HepG2 (cell line): ENCODE data around the gene LAMA5. TPM values are rescaled to one million over a fixed set of nuclear protein-coding genes. Genes with fewer than 3 reads are reported as not detected.

Experiments used
- ATAC-seq: fragments of 200-7000 bp; cut with Tn5 transposase; 3 replicates; pipeline ENCODE4 v1.9.1; 2020; ENCODE audit warnings: mild to moderate bottlenecking, moderate library complexity
- BruUV-seq: library from RNA; stranded (reverse); fragments of 400-500 nt; replicated peaks from 2 replicates; lab custom pipeline; 2021; lab: Mats Ljungman, UMichigan
- CTCF ChIA-PET: fragments of 300-600 bp; formaldehyde crosslinking; extraction: SDS; loops from one replicate; lab custom pipeline; 2021; ENCODE audit warnings: low total read pairs, inconsistent platforms, low intra/inter-chr PET ratio; lab: Yijun Ruan, JAX
- POLR2A ChIA-PET: fragments of 350-600 bp; sonication (Branson Sonifier 250); formaldehyde crosslinking; loops from one replicate; lab custom pipeline; 2020; ENCODE audit warnings: antibody characterized with exemption, inconsistent platforms; lab: Yijun Ruan, JAX
- DNase-seq: peaks from one replicate; pipeline ENCODE4 v3.0.0-alpha.2; 2015; ENCODE audit warnings: low spot score
- FAIRE-seq: peaks from 3 replicates; lab custom pipeline; 2011; peaks lifted over from hg19 to GRCh38; lab: Jason Lieb, UNC
- H2AFZ ChIP-seq: one replicate; pipeline ENCODE4 v1.6.1; 2011; ENCODE audit warnings: low read length, inconsistent platforms
- H3K27ac ChIP-seq: fragments of 300-600 bp; 3 replicates; pipeline ENCODE4 v1.8.0; 2011; ENCODE audit warnings: mixed run types, mild to moderate bottlenecking, mixed read lengths, low read length, inconsistent platforms; ENCODE audit not compliant: insufficient read depth; ENCODE audit errors: extremely low read length
- H3K27me3 ChIP-seq, 2 experiments: fragments of 200-600 bp in 1 of 2; 2 replicates in 1 of 2; 3 replicates in 1 of 2; pipeline versions ENCODE4 v1.6.0 to v1.8.0; 2011; ENCODE audit warnings: low read length in 2 of 2, mild to moderate bottlenecking in 2 of 2, moderate library complexity in 2 of 2, inconsistent platforms in 1 of 2; ENCODE audit not compliant: insufficient read depth in 2 of 2, control insufficient read depth in 1 of 2
- H3K36me3 ChIP-seq, 2 experiments: fragments of 200-600 bp in 1 of 2; replicated peaks in 1 of 2; 2 replicates in 1 of 2; 3 replicates in 1 of 2; pipeline versions ENCODE4 v1.5.1 to v1.8.0; 2011; ENCODE audit warnings: low read length in 2 of 2, inconsistent platforms in 1 of 2; ENCODE audit not compliant: insufficient read depth in 2 of 2, control insufficient read depth in 1 of 2
- H3K4me1 ChIP-seq: 2 replicates; pipeline ENCODE4 v1.5.1; 2012; ENCODE audit warnings: low read length, inconsistent platforms; ENCODE audit not compliant: insufficient read depth
- H3K4me2 ChIP-seq: 2 replicates; pipeline ENCODE4 v1.6.0; 2011; ENCODE audit warnings: low read depth, low read length, inconsistent platforms
- H3K4me3 ChIP-seq, 3 experiments: fragments of 200-600 bp in 1 of 3; sonication (generic), shearing (Covaris generic) in 1 of 3; replicated peaks in 1 of 3; 2 replicates each; pipeline ENCODE4 v1.5.1; 2011 to 2016; ENCODE audit warnings: low read length in 3 of 3, inconsistent platforms in 2 of 3, low read depth in 2 of 3, mild to moderate bottlenecking in 2 of 3, control low read depth in 1 of 3, mixed read lengths in 1 of 3; ENCODE audit not compliant: insufficient read depth in 1 of 3
- H3K79me2 ChIP-seq: one replicate; pipeline ENCODE4 v1.6.1; 2011; ENCODE audit warnings: low read length, inconsistent platforms; ENCODE audit not compliant: insufficient read depth
- H3K9ac ChIP-seq: 2 replicates; pipeline ENCODE4 v1.6.0; 2011; ENCODE audit warnings: mild to moderate bottlenecking, low read depth, low read length, inconsistent platforms; ENCODE audit not compliant: insufficient read depth
- H3K9me3 ChIP-seq: 2 replicates; pipeline ENCODE4 v1.5.1; 2012; ENCODE audit warnings: mild to moderate bottlenecking, low read length
- H4K20me1 ChIP-seq: 2 replicates; pipeline ENCODE4 v1.6.0; 2011; ENCODE audit warnings: inconsistent platforms, mild to moderate bottlenecking, low read length, moderate library complexity; ENCODE audit not compliant: insufficient read depth
- ATF4 ChIP-seq, 2 experiments: fragments of 450-650 bp in 1 of 2; sonication (generic) in 1 of 2; formaldehyde crosslinking; IDR thresholded peaks; 2 replicates each; pipeline versions ENCODE4 v1.5.0 to v1.8.0; 2020 to 2022; ENCODE audit warnings: mild to moderate bottlenecking in 1 of 2, missing genetic modification reagents in 1 of 2
- CBX5 ChIP-seq: sonication (generic); formaldehyde crosslinking; IDR thresholded peaks from 2 replicates; pipeline ENCODE4 v1.4.0; 2020; ENCODE audit warnings: missing genetic modification reagents, borderline replicate concordance
- GATA4 ChIP-seq: sonication (generic); IDR thresholded peaks from 2 replicates; pipeline ENCODE4 v1.6.1; 2016; ENCODE audit warnings: antibody characterized with exemption, low read depth, borderline replicate concordance
- HOXA3 ChIP-seq: sonication (generic); formaldehyde crosslinking; IDR thresholded peaks from 2 replicates; pipeline ENCODE4 v1.5.0; 2020; ENCODE audit warnings: missing genetic modification reagents
- PRMT3 ChIP-seq: sonication (generic); formaldehyde crosslinking; IDR thresholded peaks from 2 replicates; pipeline ENCODE4 v1.8.1; 2022; ENCODE audit warnings: low read depth, mild to moderate bottlenecking, moderate library complexity, missing genetic modification reagents, borderline replicate concordance
- SIN3B ChIP-seq: fragments of 150-350 bp; IDR thresholded peaks from 2 replicates; pipeline ENCODE4 v1.6.1; 2014; ENCODE audit warnings: low read length
- THAP7 ChIP-seq: sonication (generic); formaldehyde crosslinking; IDR thresholded peaks from 2 replicates; pipeline ENCODE4 v1.8.1; 2023; ENCODE audit warnings: mild to moderate bottlenecking, missing genetic modification reagents
- THYN1 ChIP-seq: sonication (generic); formaldehyde crosslinking; IDR thresholded peaks from 2 replicates; pipeline ENCODE4 v1.8.1; 2023; ENCODE audit warnings: low read depth, mild to moderate bottlenecking, moderate library complexity, missing genetic modification reagents, borderline replicate concordance
- ZNF570 ChIP-seq: sonication (generic); formaldehyde crosslinking; IDR thresholded peaks from 2 replicates; pipeline ENCODE4 v1.4.0; 2020; ENCODE audit warnings: mild to moderate bottlenecking, missing genetic modification reagents, borderline replicate concordance
- ZNF713 ChIP-seq: sonication (generic); formaldehyde crosslinking; IDR thresholded peaks from 2 replicates; pipeline ENCODE4 v1.4.0; 2020; ENCODE audit warnings: mild to moderate bottlenecking, missing genetic modification reagents
- ZNF784 ChIP-seq: sonication (generic); formaldehyde crosslinking; IDR thresholded peaks from 2 replicates; pipeline ENCODE4 v1.5.1; 2020; ENCODE audit warnings: missing genetic modification reagents, mild to moderate bottlenecking, borderline replicate concordance
- WGBS: methylation state at CpG from one replicate; pipeline ENCODE4 v1.1.6; 2017; ENCODE audit warnings: low lambda C conversion rate; 5-methylcytosine and 5-hydroxymethylcytosine counted together
- in situ Hi-C: cut with HindIII; loops from 2 replicates; pipeline ENCODE4 v1.10.0; 2017; ENCODE audit warnings: low pct_unique_long_range_greater_than_20kb; ENCODE audit not compliant: extremely low pct_ligation_motif_present
- intact Hi-C: fragments of 100-400 bp; cut with micrococcal nuclease; formaldehyde crosslinking; loops from one replicate; pipeline ENCODE4 v1.10.0; 2022; ENCODE audit not compliant: unreplicated experiment
- polyA plus RNA-seq, 8 experiments: library from polyadenylated mRNA; depleted of rRNA in 3 of 8; stranded (reverse) in 7 of 8; unstranded in 1 of 8; fragments of >200 nt; fragmentation: Illumina TruSeq in 4 of 8; extraction: Trizol in 4 of 8; gene quantifications; 2 replicates each; pipeline versions ENCODE4 v1.2.1 to v1.2.3, GENCODE V29; 2011 to 2016; ENCODE audit warnings: low read depth in 4 of 8, missing spikeins in 1 of 8, mixed read lengths in 1 of 8; ENCODE audit not compliant: insufficient read depth in 1 of 8
- total RNA-seq, 5 experiments: library from RNA; depleted of rRNA; stranded (reverse); fragments of >200 nt; fragmentation: Illumina TruSeq; extraction: Trizol; gene quantifications; 2 replicates each; pipeline ENCODE4 v1.2.3, GENCODE V29; 2016; ENCODE audit warnings: low read depth in 1 of 5
- TF ChIP-seq, protein P1 (sequence below): sonication (generic); formaldehyde crosslinking; IDR thresholded peaks from 2 replicates; pipeline ENCODE4 v1.8.1; 2023; ENCODE audit warnings: mild to moderate bottlenecking, moderate library complexity, missing genetic modification reagents
- TF ChIP-seq, protein P2 (sequence below): sonication (generic); formaldehyde crosslinking; IDR thresholded peaks from 2 replicates; pipeline ENCODE4 v1.5.0; 2020; ENCODE audit warnings: mild to moderate bottlenecking, missing genetic modification reagents, moderate library complexity

The LAMA5 gene
- total and polyA plus RNA-seq, 2 of the 13 experiments (the other 11 are each of a cell fraction or from before 2014, with no cell fraction given) = 21.0 to 44.7 TPM

- TF ChIP-seq ATF4 (CRISPR knock-in tag; IDR thresholded peaks at IDR 0.05) = no peak
- TF ChIP-seq, protein P1, sequence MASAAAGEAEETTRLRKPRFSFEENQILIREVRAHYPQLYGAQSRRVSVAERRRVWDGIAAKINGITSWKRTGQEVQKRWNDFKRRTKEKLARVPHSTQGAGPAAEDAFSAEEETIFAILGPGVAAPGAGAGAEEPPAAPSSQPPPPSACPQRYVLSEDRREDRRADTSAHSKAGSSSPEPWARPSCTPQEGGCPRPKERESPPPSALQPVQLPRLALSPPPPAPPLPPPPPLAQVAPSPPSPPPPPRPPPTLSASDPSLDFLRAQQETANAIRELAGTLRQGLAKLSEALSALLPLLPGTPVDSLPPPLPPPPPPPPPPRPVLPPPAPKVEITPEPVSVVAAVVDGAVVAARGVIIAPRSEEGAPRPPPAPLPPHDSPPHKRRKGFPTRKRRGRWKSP = no peak
- TF ChIP-seq CBX5 = no peak
- TF ChIP-seq ZNF713 = no peak
- no peak for TF ChIP-seq ZNF784 (CRISPR knock-in tag)
- no peak for TF ChIP-seq SIN3B
- TF ChIP-seq HOXA3 (CRISPR knock-in tag) = no peak
- no peak for TF ChIP-seq ZNF570
- no peak for TF ChIP-seq PRMT3 (CRISPR knock-in tag)
Observed at GRCh38 chr20:62268228-62268900, 98.7 kb downstream of the LAMA5 start (continued).

DNA sequence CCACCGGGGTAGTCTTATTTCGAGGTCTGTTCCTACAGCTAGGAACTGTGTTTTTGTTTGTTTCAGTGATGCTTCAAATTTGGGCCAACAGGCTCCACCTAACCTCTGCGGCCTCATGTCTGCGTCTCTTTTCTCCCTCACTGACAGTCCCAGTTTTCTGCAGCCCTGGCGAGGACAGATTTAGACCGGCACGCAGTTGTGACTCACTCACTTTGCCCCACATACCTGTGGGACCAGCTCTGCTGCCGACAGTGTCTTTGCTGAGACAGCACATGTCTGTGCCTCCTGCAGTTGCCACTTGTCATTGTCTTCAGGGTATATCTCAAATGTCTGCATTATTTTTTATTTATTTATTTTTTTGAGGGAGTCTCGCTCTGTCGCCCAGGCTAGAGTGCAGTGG, 99.6 kb downstream of the LAMA5 start:
- H3K4me1 ChIP-seq = 0 out of 2 replicates have a peak, but pooled peaks cover 7% of the 10 kb centered on the region
- ATAC-seq (no peak), FAIRE-seq (no peak), DNase-seq (no peak)
- H3K27me3 ChIP-seq = no peaks in the 10 kb centered on the region
- H3K27ac ChIP-seq = no peak overlapping the region
- WGBS = 93% methylated on average over 10 of the region's 10 CpGs
- ChIA-PET POLR2A (no interaction called here), CTCF (no interaction called here)
- in situ Hi-C loops (no loop called here), intact Hi-C loops (no loop called here)
- H3K4me3 ChIP-seq = no peak overlapping the region
- H3K4me2 ChIP-seq = no peak overlapping the region
- H3K79me2 ChIP-seq = no peaks in the 10 kb centered on the region
- H3K9ac ChIP-seq = no peak overlapping the region
- H4K20me1 ChIP-seq = peaks cover 14% of the 10 kb centered on the region; the same call in 1 of the 2 replicates
- peaks cover 47 to 65% of the 10 kb centered on the region in 2 experiments for H3K36me3 ChIP-seq
- H3K9me3 ChIP-seq = no peaks in the 10 kb centered on the region
- no TSS peak for BruUV-seq
- no peak overlapping the region for H2AFZ ChIP-seq
- TF ChIP-seq THYN1 (CRISPR knock-in tag) (no peak), GATA4 (no peak), THAP7 (no peak)
- TF ChIP-seq, protein P2, sequence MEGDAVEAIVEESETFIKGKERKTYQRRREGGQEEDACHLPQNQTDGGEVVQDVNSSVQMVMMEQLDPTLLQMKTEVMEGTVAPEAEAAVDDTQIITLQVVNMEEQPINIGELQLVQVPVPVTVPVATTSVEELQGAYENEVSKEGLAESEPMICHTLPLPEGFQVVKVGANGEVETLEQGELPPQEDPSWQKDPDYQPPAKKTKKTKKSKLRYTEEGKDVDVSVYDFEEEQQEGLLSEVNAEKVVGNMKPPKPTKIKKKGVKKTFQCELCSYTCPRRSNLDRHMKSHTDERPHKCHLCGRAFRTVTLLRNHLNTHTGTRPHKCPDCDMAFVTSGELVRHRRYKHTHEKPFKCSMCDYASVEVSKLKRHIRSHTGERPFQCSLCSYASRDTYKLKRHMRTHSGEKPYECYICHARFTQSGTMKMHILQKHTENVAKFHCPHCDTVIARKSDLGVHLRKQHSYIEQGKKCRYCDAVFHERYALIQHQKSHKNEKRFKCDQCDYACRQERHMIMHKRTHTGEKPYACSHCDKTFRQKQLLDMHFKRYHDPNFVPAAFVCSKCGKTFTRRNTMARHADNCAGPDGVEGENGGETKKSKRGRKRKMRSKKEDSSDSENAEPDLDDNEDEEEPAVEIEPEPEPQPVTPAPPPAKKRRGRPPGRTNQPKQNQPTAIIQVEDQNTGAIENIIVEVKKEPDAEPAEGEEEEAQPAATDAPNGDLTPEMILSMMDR (CRISPR knock-in tag) = no peak
